Measurements from ENCODE around the gene C5orf58.

Gene C5orf58

GRCh38 chr5:170288151-170288550, 55.4 kb downstream of the C5orf58 start:
- no peak overlapping the region for H3K27ac ChIP-seq
- H3K27me3 ChIP-seq (ENCODE audit: insufficient read depth, low read depth, severe bottlenecking): peaks cover 37% of the 10 kb centered on the region
- TF ChIP-seq, protein P1, sequence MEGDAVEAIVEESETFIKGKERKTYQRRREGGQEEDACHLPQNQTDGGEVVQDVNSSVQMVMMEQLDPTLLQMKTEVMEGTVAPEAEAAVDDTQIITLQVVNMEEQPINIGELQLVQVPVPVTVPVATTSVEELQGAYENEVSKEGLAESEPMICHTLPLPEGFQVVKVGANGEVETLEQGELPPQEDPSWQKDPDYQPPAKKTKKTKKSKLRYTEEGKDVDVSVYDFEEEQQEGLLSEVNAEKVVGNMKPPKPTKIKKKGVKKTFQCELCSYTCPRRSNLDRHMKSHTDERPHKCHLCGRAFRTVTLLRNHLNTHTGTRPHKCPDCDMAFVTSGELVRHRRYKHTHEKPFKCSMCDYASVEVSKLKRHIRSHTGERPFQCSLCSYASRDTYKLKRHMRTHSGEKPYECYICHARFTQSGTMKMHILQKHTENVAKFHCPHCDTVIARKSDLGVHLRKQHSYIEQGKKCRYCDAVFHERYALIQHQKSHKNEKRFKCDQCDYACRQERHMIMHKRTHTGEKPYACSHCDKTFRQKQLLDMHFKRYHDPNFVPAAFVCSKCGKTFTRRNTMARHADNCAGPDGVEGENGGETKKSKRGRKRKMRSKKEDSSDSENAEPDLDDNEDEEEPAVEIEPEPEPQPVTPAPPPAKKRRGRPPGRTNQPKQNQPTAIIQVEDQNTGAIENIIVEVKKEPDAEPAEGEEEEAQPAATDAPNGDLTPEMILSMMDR (IDR thresholded peaks at IDR 0.05; ENCODE audit: low read depth, low read length): no peak
- no peak overlapping the region for H3K4me3 ChIP-seq (ENCODE audit: low read depth, low read length)
- no peaks in the 10 kb centered on the region for H3K36me3 ChIP-seq
- DNase-seq: no peak
- H3K9me3 ChIP-seq (ENCODE audit: severe bottlenecking): no peaks in the 10 kb centered on the region

GRCh38 chr5:170288551-170288950, 55.8 kb downstream of the C5orf58 start:
- DNase-seq: no peak
- TF ChIP-seq, protein P1 (IDR thresholded peaks at IDR 0.05; ENCODE audit: low read depth, low read length): no peak
- H3K27ac ChIP-seq: no peak overlapping the region
- H3K4me3 ChIP-seq (ENCODE audit: low read depth, low read length): no peak overlapping the region
- no peaks in the 10 kb centered on the region for H3K36me3 ChIP-seq
- no peaks in the 10 kb centered on the region for H3K9me3 ChIP-seq (ENCODE audit: severe bottlenecking)
- H3K27me3 ChIP-seq (ENCODE audit: insufficient read depth, low read depth, severe bottlenecking): peaks cover 37% of the 10 kb centered on the region

DNA sequence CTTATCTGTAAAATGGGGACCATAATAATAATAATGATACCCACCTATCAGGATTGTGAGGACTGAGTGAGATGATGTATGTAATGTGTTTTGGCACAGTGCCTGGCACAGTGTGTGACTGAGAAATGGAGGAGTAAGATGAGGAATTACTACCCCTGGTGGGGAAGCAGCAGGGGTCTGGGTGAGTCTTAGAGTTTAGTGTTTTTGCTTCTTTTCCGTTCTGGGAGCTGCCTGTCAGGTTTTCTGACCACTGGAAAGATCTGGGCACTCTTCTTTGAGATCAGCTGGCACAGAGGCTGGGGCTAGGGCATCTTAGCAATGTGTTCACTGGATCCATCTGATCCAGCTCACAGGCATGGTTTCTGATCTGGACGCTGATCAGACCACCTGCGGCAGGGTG, 56.3 kb downstream of the C5orf58 start:
- TF ChIP-seq, protein P1 (IDR thresholded peaks at IDR 0.05; ENCODE audit: low read depth, low read length): no peak
- no peaks in the 10 kb centered on the region for H3K36me3 ChIP-seq
- no peak overlapping the region for H3K27ac ChIP-seq
- H3K4me3 ChIP-seq (ENCODE audit: low read depth, low read length): no peak overlapping the region
- peaks cover 32% of the 10 kb centered on the region for H3K27me3 ChIP-seq (ENCODE audit: insufficient read depth, low read depth, severe bottlenecking)
- DNase-seq: no peak
- H3K9me3 ChIP-seq (ENCODE audit: severe bottlenecking): no peaks in the 10 kb centered on the region

GRCh38 chr5:170289764-170290163, 57.0 kb downstream of the C5orf58 start:
- Histone ChIP-seq H3K4me3 (ENCODE audit: low read depth, low read length) (no peak overlapping the region), H3K27me3 (ENCODE audit: insufficient read depth, low read depth, severe bottlenecking) (peaks cover 39% of the 10 kb centered on the region), H3K9me3 (ENCODE audit: severe bottlenecking) (no peaks in the 10 kb centered on the region), H3K36me3 (no peaks in the 10 kb centered on the region), H3K27ac (no peak overlapping the region)
- DNase-seq: no peak
- TF ChIP-seq, protein P1 (IDR thresholded peaks at IDR 0.05; ENCODE audit: low read depth, low read length): no peak

- no peaks in the 10 kb centered on the region for H3K36me3 ChIP-seq
- H3K27me3 ChIP-seq (ENCODE audit: insufficient read depth, low read depth, severe bottlenecking): peaks cover 43% of the 10 kb centered on the region
- no peak for DNase-seq
Measured at GRCh38 chr5:170290498-170290897, 57.7 kb downstream of the C5orf58 start.

More at GRCh38 chr5:170290498-170290897, 57.7 kb downstream of the C5orf58 start:
- no peak overlapping the region for H3K4me3 ChIP-seq (ENCODE audit: low read depth, low read length)
- no peaks in the 10 kb centered on the region for H3K9me3 ChIP-seq (ENCODE audit: severe bottlenecking)
- TF ChIP-seq, protein P1 (IDR thresholded peaks at IDR 0.05; ENCODE audit: low read depth, low read length): no peak
- no peak overlapping the region for H3K27ac ChIP-seq
